HepG2 (cell line): ENCODE data around the gene PRKG1. TPM values are rescaled to one million over a fixed set of nuclear protein-coding genes. Genes with fewer than 3 reads are reported as not detected.

Source experiments
- ATAC-seq: fragments of 200-7000 bp; cut with Tn5 transposase; 3 replicates; pipeline ENCODE4 v1.9.1; 2020; ENCODE audit warnings: mild to moderate bottlenecking, moderate library complexity
- BruUV-seq: library from RNA; stranded (reverse); fragments of 400-500 nt; replicated peaks from 2 replicates; lab custom pipeline; 2021; lab: Mats Ljungman, UMichigan
- CTCF ChIA-PET: fragments of 300-600 bp; formaldehyde crosslinking; extraction: SDS; loops from one replicate; lab custom pipeline; 2021; ENCODE audit warnings: low total read pairs, inconsistent platforms, low intra/inter-chr PET ratio; lab: Yijun Ruan, JAX
- POLR2A ChIA-PET: fragments of 350-600 bp; sonication (Branson Sonifier 250); formaldehyde crosslinking; loops from one replicate; lab custom pipeline; 2020; ENCODE audit warnings: antibody characterized with exemption, inconsistent platforms; lab: Yijun Ruan, JAX
- DNase-seq: peaks from one replicate; pipeline ENCODE4 v3.0.0-alpha.2; 2015; ENCODE audit warnings: low spot score
- FAIRE-seq: peaks from 3 replicates; lab custom pipeline; 2011; peaks lifted over from hg19 to GRCh38; lab: Jason Lieb, UNC
- H2AFZ ChIP-seq: one replicate; pipeline ENCODE4 v1.6.1; 2011; ENCODE audit warnings: low read length, inconsistent platforms
- H3K27ac ChIP-seq: fragments of 300-600 bp; 3 replicates; pipeline ENCODE4 v1.8.0; 2011; ENCODE audit warnings: mixed run types, mild to moderate bottlenecking, mixed read lengths, low read length, inconsistent platforms; ENCODE audit not compliant: insufficient read depth; ENCODE audit errors: extremely low read length
- H3K27me3 ChIP-seq, 2 experiments: fragments of 200-600 bp in 1 of 2; 2 replicates in 1 of 2; 3 replicates in 1 of 2; pipeline versions ENCODE4 v1.6.0 to v1.8.0; 2011; ENCODE audit warnings: low read length in 2 of 2, mild to moderate bottlenecking in 2 of 2, moderate library complexity in 2 of 2, inconsistent platforms in 1 of 2; ENCODE audit not compliant: insufficient read depth in 2 of 2, control insufficient read depth in 1 of 2
- H3K36me3 ChIP-seq, 2 experiments: fragments of 200-600 bp in 1 of 2; replicated peaks in 1 of 2; 2 replicates in 1 of 2; 3 replicates in 1 of 2; pipeline versions ENCODE4 v1.5.1 to v1.8.0; 2011; ENCODE audit warnings: low read length in 2 of 2, inconsistent platforms in 1 of 2; ENCODE audit not compliant: insufficient read depth in 2 of 2, control insufficient read depth in 1 of 2
- H3K4me1 ChIP-seq: 2 replicates; pipeline ENCODE4 v1.5.1; 2012; ENCODE audit warnings: low read length, inconsistent platforms; ENCODE audit not compliant: insufficient read depth
- H3K4me2 ChIP-seq: 2 replicates; pipeline ENCODE4 v1.6.0; 2011; ENCODE audit warnings: low read depth, low read length, inconsistent platforms
- H3K4me3 ChIP-seq, 3 experiments: fragments of 200-600 bp in 1 of 3; sonication (generic), shearing (Covaris generic) in 1 of 3; replicated peaks in 1 of 3; 2 replicates each; pipeline ENCODE4 v1.5.1; 2011 to 2016; ENCODE audit warnings: low read length in 3 of 3, inconsistent platforms in 2 of 3, low read depth in 2 of 3, mild to moderate bottlenecking in 2 of 3, control low read depth in 1 of 3, mixed read lengths in 1 of 3; ENCODE audit not compliant: insufficient read depth in 1 of 3
- H3K79me2 ChIP-seq: one replicate; pipeline ENCODE4 v1.6.1; 2011; ENCODE audit warnings: low read length, inconsistent platforms; ENCODE audit not compliant: insufficient read depth
- H3K9ac ChIP-seq: 2 replicates; pipeline ENCODE4 v1.6.0; 2011; ENCODE audit warnings: mild to moderate bottlenecking, low read depth, low read length, inconsistent platforms; ENCODE audit not compliant: insufficient read depth
- H3K9me3 ChIP-seq: 2 replicates; pipeline ENCODE4 v1.5.1; 2012; ENCODE audit warnings: mild to moderate bottlenecking, low read length
- H4K20me1 ChIP-seq: 2 replicates; pipeline ENCODE4 v1.6.0; 2011; ENCODE audit warnings: inconsistent platforms, mild to moderate bottlenecking, low read length, moderate library complexity; ENCODE audit not compliant: insufficient read depth
- ATF5 ChIP-seq: sonication (generic); formaldehyde crosslinking; IDR thresholded peaks from 2 replicates; pipeline ENCODE4 v1.4.0; 2020; ENCODE audit warnings: mild to moderate bottlenecking, low read depth, missing genetic modification reagents
- CHCHD3 ChIP-seq: sonication (generic); formaldehyde crosslinking; IDR thresholded peaks from 2 replicates; pipeline ENCODE4 v1.8.0; 2022; ENCODE audit warnings: mild to moderate bottlenecking, missing genetic modification reagents, moderate library complexity
- FOXM1 ChIP-seq: sonication (generic); formaldehyde crosslinking; IDR thresholded peaks from 2 replicates; pipeline ENCODE4 v1.5.0; 2020; ENCODE audit warnings: missing genetic modification reagents
- MAFK ChIP-seq, 2 experiments: IDR thresholded peaks in 1 of 2; conservative IDR thresholded peaks in 1 of 2; 2 replicates each; pipeline ENCODE4 v1.6.1; 2011; ENCODE audit warnings: improper control_type of control experiment in 2 of 2, low read length in 2 of 2
- MBD4 ChIP-seq: IDR thresholded peaks from 2 replicates; pipeline ENCODE4 v1.6.1; 2012; ENCODE audit warnings: low read length, inconsistent platforms, borderline replicate concordance
- PREB ChIP-seq: sonication (generic); formaldehyde crosslinking; IDR thresholded peaks from 2 replicates; pipeline ENCODE4 v1.4.0; 2020; ENCODE audit warnings: missing genetic modification reagents
- ZSCAN5A ChIP-seq: sonication (generic); formaldehyde crosslinking; IDR thresholded peaks from 2 replicates; pipeline ENCODE4 v1.8.0; 2022; ENCODE audit warnings: mild to moderate bottlenecking, missing genetic modification reagents, borderline replicate concordance
- WGBS: methylation state at CpG from one replicate; pipeline ENCODE4 v1.1.6; 2017; ENCODE audit warnings: low lambda C conversion rate; 5-methylcytosine and 5-hydroxymethylcytosine counted together
- in situ Hi-C: cut with HindIII; loops from 2 replicates; pipeline ENCODE4 v1.10.0; 2017; ENCODE audit warnings: low pct_unique_long_range_greater_than_20kb; ENCODE audit not compliant: extremely low pct_ligation_motif_present
- intact Hi-C: fragments of 100-400 bp; cut with micrococcal nuclease; formaldehyde crosslinking; loops from one replicate; pipeline ENCODE4 v1.10.0; 2022; ENCODE audit not compliant: unreplicated experiment
- polyA plus RNA-seq, 8 experiments: library from polyadenylated mRNA; depleted of rRNA in 3 of 8; stranded (reverse) in 7 of 8; unstranded in 1 of 8; fragments of >200 nt; fragmentation: Illumina TruSeq in 4 of 8; extraction: Trizol in 4 of 8; gene quantifications; 2 replicates each; pipeline versions ENCODE4 v1.2.1 to v1.2.3, GENCODE V29; 2011 to 2016; ENCODE audit warnings: low read depth in 4 of 8, missing spikeins in 1 of 8, mixed read lengths in 1 of 8; ENCODE audit not compliant: insufficient read depth in 1 of 8
- total RNA-seq, 5 experiments: library from RNA; depleted of rRNA; stranded (reverse); fragments of >200 nt; fragmentation: Illumina TruSeq; extraction: Trizol; gene quantifications; 2 replicates each; pipeline ENCODE4 v1.2.3, GENCODE V29; 2016; ENCODE audit warnings: low read depth in 1 of 5

The PRKG1 gene
- total and polyA plus RNA-seq, 2 of the 13 experiments (the other 11 are each of a cell fraction or from before 2014, with no cell fraction given) = 0.01 TPM; not detected in 1

- DNase-seq = no peak
- ChIA-PET POLR2A (no interaction called here), CTCF (no interaction called here)
- intact Hi-C loops = no loop called here
- no peaks in the 10 kb centered on the region for H3K9me3 ChIP-seq
- in situ Hi-C loops = no loop called here
- no peaks in the 10 kb centered on the region for H4K20me1 ChIP-seq
- no peak overlapping the region for H3K9ac ChIP-seq
- no peak for FAIRE-seq
- no peak overlapping the region for H3K27ac ChIP-seq
- no peaks in the 10 kb centered on the region for H3K36me3 ChIP-seq
- no peaks in the 10 kb centered on the region for H3K79me2 ChIP-seq
- TF ChIP-seq PREB (no peak), CHCHD3 (CRISPR knock-in tag) (no peak), FOXM1 (CRISPR knock-in tag) (no peak), MAFK (conservative IDR thresholded peaks at IDR 0.05 in 1 of 2, IDR thresholded peaks at IDR 0.05 in 1 of 2; ENCODE audit: low read length in 2 of 2) (no peak), ZSCAN5A (CRISPR knock-in tag) (no peak), ATF5 (CRISPR knock-in tag) (no peak), MBD4 (no peak)
- 0% methylated on average over 4 of the region's 4 CpGs for WGBS
- H3K4me1 ChIP-seq = no peaks in the 10 kb centered on the region
- no peak overlapping the region for H3K4me2 ChIP-seq
- ATAC-seq = no peak
- no TSS peak for BruUV-seq
- no peaks in the 10 kb centered on the region for H3K27me3 ChIP-seq
- H2AFZ ChIP-seq = no peak overlapping the region
- no peak overlapping the region for H3K4me3 ChIP-seq
Observed at GRCh38 chr10:51471271-51471670, 397.0 kb downstream of the PRKG1 start.
